HG03439 (cell line): ENCODE results near the gene POMC.
"Not testable (repeated sequence)": the region's sequence is repeated elsewhere in the genome, so short reads cannot be mapped to it uniquely, and the experiment has no call there.

Experiments used
- ATAC-seq: cut with Tn5 transposase; IDR thresholded peaks from one replicate; pipeline ENCODE4 v1.9.1; 2021; ENCODE audit warnings: mild to moderate bottlenecking, moderate library complexity; ENCODE audit not compliant: unreplicated experiment

The POMC gene

DNA sequence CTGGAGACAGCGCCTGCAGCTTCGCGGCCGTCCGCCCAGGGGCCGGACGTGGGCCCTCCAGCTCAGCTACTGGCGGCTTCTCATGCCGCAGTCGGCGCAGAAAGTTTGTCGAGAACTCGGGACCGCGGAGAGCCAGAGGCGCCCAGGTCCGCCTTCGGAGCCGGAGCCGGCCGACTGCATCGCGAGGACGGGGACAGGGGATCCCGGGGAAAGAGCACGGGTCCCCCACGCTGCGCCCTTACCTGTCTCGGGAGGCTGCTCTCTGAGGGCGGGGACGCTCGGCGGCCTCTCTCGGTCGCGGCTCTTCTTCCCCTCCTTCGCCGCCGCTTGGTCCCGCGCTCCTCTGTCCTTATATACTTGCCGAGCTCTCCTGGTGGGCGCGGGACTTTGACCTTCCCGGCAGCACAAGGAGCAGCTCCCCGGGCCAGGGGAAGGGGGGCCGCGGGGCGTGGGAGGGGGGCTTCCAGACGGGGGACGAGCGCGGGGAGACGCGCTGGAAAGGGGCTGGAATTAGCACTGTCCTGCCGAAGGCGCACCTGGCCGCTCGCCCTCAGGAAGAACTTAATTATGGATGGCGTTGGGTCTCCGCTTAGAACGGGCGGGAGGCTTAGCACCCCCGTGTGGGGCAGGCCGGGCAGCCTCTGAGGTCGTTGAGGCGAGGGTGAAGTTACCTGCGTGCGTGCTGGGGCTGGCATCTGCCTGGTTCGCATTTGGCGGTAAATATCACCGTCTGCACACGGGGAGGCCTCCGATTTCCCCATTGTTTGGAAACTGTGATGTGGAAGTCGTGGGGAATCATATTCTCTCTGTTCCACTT lies at the start of gene POMC:
Gene POMC, minus strand, starts transcription at position 325 of the 817 bp plus-strand sequence. CDS start 3,808 bp downstream, outside the sequence.
- ATAC-seq: no peak

GRCh38 chr2:25218100-25218499 lies 49.7 kb upstream of the POMC start:
- no peak for ATAC-seq

- ATAC-seq: peak; percentile 66
These were observed 47.7 kb upstream of the POMC start for GRCh38 chr2:25215948-25216679.

GRCh38 chr2:25215232-25215631 lies 46.9 kb upstream of the POMC start:
- ATAC-seq: no peak

GRCh38 chr2:25213229-25213628 lies 44.8 kb upstream of the POMC start:
- ATAC-seq: no peak

DNA sequence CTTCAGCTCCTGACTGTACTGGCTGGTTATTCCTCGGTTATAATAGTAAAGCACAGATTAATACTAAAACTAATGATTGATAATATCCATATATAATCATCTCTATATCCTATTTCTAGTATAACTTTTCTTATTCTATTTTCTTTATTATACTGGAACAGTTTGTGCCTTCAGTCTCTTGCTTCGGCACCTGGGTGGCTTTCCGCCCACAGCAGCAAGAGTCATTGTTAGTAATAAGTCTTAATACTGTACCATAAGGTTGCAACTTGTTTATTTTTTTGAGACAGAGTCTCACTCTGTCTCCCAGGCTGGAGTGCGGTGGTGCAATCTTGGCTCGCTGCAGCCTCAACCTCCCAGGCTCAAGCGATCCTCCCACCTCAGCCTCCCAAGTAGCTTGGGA lies 42.5 kb upstream of the POMC start:
- ATAC-seq: not testable (repeated sequence)

DNA sequence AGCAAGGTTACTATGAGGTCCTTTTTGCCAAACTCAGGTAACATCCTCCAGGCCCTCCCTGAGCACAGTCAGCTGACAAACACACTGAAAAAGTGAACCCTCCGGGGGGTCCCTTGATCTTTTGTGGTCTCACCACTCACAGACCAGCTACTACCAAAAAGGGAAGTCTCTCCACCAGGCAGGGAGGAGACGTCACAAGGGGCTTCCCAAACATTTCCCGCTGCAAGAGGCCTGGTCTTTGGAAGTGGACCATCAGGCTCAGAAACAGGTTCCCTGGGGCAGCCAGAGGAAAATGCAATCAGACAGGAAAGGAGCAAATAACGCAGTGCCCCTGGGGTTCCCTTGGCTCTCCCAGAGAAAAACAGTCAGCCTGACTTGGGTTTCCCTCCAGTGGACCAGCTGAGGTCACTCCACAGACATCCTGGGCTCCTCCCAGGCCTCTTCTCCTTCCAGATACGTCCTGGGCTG lies 38.7 kb upstream of the POMC start:
- ATAC-seq: no peak

GRCh38 chr2:25204190-25204838 lies 35.9 kb upstream of the POMC start:
- no peak for ATAC-seq

DNA sequence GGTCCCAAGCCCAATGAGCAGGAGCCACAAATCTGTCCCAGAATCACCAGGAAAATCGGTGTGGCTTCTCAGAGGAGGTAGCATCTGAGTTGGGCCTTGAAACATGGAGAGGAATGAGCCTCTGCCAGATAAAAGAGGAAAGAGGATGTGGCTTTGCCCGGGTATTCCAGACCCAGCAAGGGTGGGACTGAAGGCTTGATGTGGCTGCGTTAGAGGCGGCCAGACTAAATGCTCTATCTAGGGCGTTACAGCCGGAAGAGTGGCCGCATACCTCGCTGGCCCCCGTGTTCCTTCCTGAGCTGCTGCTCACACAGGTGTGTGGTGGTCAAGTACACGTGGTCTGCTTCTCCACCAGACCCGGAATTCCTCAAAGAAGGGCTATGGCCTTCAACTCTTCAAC lies 33.9 kb upstream of the POMC start:
- ATAC-seq: no peak

DNA sequence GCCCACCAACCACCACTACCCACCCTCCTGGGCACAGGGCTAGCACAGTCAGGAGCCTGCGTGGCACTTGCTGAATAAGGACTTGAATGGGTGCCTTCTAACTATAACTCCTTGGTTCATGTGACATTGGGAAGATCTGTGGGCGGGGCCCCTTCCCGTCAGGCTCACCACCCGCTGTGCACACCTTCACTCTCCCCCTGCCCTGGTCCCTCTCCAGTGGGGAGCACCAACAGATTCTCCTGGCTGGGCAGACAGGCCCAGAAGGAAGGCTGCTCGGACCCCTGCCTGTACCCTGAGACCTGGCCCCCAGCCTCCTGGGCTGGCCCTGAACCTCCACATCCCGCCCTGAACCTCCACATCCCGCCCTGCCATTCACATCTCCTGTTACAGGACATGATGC lies 33.4 kb upstream of the POMC start:
- no peak for ATAC-seq

DNA sequence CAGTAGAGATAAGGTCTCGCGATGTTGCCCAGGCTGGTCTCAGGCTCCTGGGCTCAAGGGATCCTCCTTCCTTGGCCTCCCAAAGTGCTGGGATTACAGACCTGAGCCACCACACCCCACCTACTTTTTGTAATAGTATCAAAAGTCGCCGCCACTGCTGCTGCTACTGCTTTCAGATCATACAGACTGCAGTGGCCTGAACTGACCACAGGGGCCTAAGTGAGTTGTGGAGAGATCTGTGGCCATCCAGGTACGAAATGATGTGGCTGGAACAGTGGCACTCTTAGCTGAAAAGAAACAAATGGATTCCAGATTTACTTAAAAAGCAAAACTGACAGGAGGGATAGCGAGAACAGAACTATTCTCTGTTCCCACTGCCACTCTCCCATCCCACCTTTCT lies 32.9 kb upstream of the POMC start:
- ATAC-seq: no peak

GRCh38 chr2:25198576-25198975 lies 30.2 kb upstream of the POMC start:
- no peak for ATAC-seq

DNA sequence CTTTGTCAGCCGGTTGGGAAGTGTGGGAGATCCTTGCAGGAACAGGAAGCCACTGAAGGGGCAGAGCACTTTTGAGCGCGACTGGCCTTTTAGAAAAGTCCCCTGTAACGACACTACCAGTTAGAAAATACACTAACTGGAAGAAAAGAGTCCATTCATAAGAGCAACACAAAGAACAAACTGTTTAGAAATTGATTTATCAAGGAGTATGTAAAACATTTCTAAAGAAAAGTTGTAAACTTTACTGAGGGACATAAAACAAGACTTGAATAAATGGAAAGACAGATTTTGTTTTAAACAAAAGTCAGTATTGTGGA lies 29.8 kb upstream of the POMC start:
- no peak for ATAC-seq

- no peak for ATAC-seq
These were observed 29.2 kb upstream of the POMC start for GRCh38 chr2:25197336-25198208.

- ATAC-seq: no peak
These were observed 26.3 kb upstream of the POMC start for GRCh38 chr2:25194576-25195122.

DNA sequence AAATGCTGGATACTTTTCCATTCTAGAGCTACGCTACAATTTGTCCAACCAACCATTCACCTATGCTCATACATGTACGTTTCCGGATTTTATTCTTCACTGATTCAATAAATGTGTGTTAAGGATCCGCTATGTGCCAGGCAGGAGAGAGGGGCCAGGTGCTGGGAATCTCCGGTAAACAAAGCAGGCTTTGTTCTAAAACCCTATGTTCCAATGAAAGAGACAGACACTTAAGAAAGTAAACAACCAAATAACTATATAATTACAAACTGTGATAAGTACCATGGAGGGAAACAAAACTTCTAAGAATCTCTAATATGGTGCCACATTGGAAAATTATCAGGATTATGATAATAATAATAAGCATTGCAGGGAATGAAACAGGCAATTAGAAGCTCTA lies 22.2 kb upstream of the POMC start:
- no peak for ATAC-seq

DNA sequence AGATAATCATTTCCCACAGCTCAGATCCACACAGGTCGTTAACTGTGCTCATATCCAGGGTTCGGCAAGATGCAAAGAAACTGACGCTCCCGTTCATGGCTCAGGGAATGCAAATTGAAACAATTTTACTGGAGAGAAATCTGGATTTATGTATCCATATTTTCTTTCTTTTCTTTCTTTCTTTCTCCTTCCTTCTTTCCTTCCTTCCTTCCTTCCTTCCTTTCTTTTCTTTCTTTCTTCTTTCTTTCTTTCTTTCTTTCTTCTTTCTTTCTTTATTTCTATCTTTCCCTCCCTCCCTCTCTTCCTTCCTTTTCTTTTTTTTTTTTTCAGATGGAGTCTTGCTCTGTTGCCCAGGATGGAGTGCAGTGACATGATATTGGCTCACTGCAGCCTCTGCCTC lies 20.0 kb upstream of the POMC start:
- ATAC-seq: no peak

- ATAC-seq: no peak
These were observed 19.5 kb upstream of the POMC start for GRCh38 chr2:25187729-25188350.

DNA sequence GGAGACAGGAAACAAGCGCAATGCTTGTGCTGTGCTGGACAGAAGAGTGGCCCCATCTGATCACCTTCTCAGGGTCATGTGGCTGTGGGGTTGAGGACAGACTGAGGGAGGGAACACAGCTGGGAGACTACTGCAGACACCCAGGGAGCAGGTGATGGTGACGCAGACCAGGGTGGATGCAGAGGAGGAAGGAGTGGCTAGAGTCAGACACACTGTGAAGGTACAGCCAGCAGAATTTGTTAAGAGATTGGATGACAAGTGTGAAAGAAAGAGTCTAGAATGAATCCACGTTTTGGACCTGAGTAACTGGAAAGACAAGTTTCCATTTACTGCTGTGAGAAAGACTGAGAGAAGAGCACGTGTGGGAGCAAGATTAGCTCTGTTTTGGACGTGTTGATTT lies 15.9 kb upstream of the POMC start:
- ATAC-seq: no peak

- no peak for ATAC-seq
These were observed 10.6 kb upstream of the POMC start for GRCh38 chr2:25178976-25179375.
